A549 (cell line): ENCODE measurements around the gene TEPSIN.

Experiments
- CHD4 ChIP-seq: fragments of 200-600 bp; sonication (generic); IDR thresholded peaks from 2 replicates; pipeline ENCODE4 v1.6.1; 2016; ENCODE audit warnings: antibody characterized with exemption, mild to moderate bottlenecking, borderline replicate concordance
- CTCF ChIP-seq: fragments of >200 bp; sonication (Bioruptor Twin); formaldehyde crosslinking; IDR thresholded peaks from 3 replicates; pipeline ENCODE4 v1.5.1; 2016
- HMGXB4 ChIP-seq: fragments of 250-450 bp; sonication (Bioruptor Pico); IDR thresholded peaks from 2 replicates; pipeline ENCODE4 v1.5.0; 2021; ENCODE audit warnings: mild to moderate bottlenecking, moderate library complexity, borderline replicate concordance
- MYC ChIP-seq: IDR thresholded peaks from 2 replicates; pipeline ENCODE4 v1.6.1; 2012; ENCODE audit warnings: mild to moderate bottlenecking, inconsistent platforms, low read length, improper control_type of control experiment, borderline replicate concordance
- SMC3 ChIP-seq: fragments of >200 bp; sonication (Bioruptor Twin); formaldehyde crosslinking; IDR thresholded peaks from 3 replicates; pipeline ENCODE4 v1.6.1; 2018; ENCODE audit warnings: inconsistent platforms
- USF2 ChIP-seq: fragments of 450-650 bp; IDR thresholded peaks from 2 replicates; pipeline ENCODE4 v1.6.1; 2014; ENCODE audit warnings: antibody characterized with exemption
- ZSCAN20 ChIP-seq: fragments of 250-450 bp; sonication (Bioruptor Pico); IDR thresholded peaks from 2 replicates; pipeline ENCODE4 v1.8.0; 2022; ENCODE audit warnings: mild to moderate bottlenecking, moderate library complexity

- TF ChIP-seq CTCF = no peak
- no peak for TF ChIP-seq MYC
- TF ChIP-seq SMC3 = no peak
- TF ChIP-seq ZSCAN20 = no peak
- no peak for TF ChIP-seq CHD4
- TF ChIP-seq HMGXB4 (CRISPR knock-in tag) = no peak
- no peak for TF ChIP-seq USF2
These were observed 12.3 kb upstream of the TEPSIN start for GRCh38 chr17:81251094-81251708.
